HG02763 (cell line): Measurements from ENCODE around the gene RNF182.

Experiments
- ATAC-seq: cut with Tn5 transposase; IDR thresholded peaks from one replicate; pipeline ENCODE4 v1.9.1; 2021; ENCODE audit warnings: mild to moderate bottlenecking, moderate library complexity; ENCODE audit not compliant: unreplicated experiment

The RNF182 gene

GRCh38 chr6:14026831-14027539, 102.2 kb downstream of the RNF182 start:
- ATAC-seq, result no peak

DNA sequence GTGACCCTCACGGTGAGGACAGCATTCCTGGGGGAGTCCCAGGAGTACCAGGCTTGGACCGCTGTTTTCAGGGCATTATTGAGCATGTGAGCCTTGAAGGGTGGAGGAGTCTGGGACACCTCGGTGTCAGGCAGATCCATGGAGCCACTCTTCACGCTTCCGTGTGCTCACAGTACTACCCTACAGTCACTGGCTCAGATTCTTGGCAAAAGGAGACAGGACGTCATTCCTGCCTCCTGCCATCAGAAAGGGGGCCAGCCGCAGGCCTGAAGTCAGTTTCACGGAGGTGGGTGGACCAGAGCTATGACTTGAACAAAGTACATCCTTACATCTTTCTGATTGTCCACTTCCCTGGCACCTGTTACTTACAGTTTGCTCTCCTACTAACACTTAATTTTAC, 103.9 kb downstream of the RNF182 start:
- no peak for ATAC-seq

GRCh38 chr6:14029605-14030004, 104.9 kb downstream of the RNF182 start:
- no peak for ATAC-seq
